HCT116 (cell line): ENCODE results near the gene CFAP53. TPM values are rescaled to one million over a fixed set of nuclear protein-coding genes. Genes with fewer than 3 reads are reported as not detected.

Source experiments
- ATAC-seq: fragments of 200-7000 bp; cut with Tn5 transposase; 2 replicates; pipeline ENCODE4 v1.9.1; 2020; ENCODE audit warnings: mild to moderate bottlenecking, moderate library complexity
- BruUV-seq: library from RNA; stranded (reverse); fragments of 400-500 nt; replicated peaks from 2 replicates; lab custom pipeline; 2021; lab: Mats Ljungman, UMichigan
- CTCF ChIA-PET: fragments of 300-600 bp; sonication (Branson Sonifier 250); formaldehyde crosslinking; loops from one replicate; lab custom pipeline; 2021; ENCODE audit warnings: antibody characterized with exemption; lab: Charles Lee
- POLR2A ChIA-PET: fragments of 300-600, 350-600 bp; sonication (Branson Sonifier 250); formaldehyde crosslinking; loops from one replicate; lab custom pipeline; 2021; ENCODE audit warnings: antibody characterized with exemption; lab: Charles Lee
- RAD21 ChIA-PET, 2 experiments: fragments of 300-600 bp; sonication (Branson Sonifier 250); formaldehyde crosslinking; loops; one replicate each; lab custom pipeline; 2023; ENCODE audit warnings: low total read pairs in 2 of 2; ENCODE audit not compliant: uncharacterized antibody in 2 of 2, unreplicated experiment in 2 of 2, low non-redundant PET in 1 of 2; lab: Charles Lee
- DNase-seq: peaks from one replicate; pipeline ENCODE4 v3.0.0-alpha.2; 2010; ENCODE audit warnings: low read depth, low spot score
- H2AFZ ChIP-seq: fragments of 200-600 bp; shearing (Covaris generic), sonication (generic); 2 replicates; pipeline ENCODE4 v1.6.1; 2017; ENCODE audit warnings: low read depth, mixed run types, mixed read lengths, antibody characterized with exemption, low read length; ENCODE audit not compliant: poor library complexity, severe bottlenecking
- H3K27ac ChIP-seq: 2 replicates; pipeline ENCODE4 v1.5.1; 2012; ENCODE audit warnings: low read depth, low read length
- H3K27me3 ChIP-seq: fragments of 200-600 bp; sonication (generic); 2 replicates; pipeline ENCODE4 v1.6.1; 2016; ENCODE audit warnings: mixed run types, low read length, mixed read lengths; ENCODE audit not compliant: insufficient read depth
- H3K36me3 ChIP-seq, 2 experiments: fragments of 200-500 bp in 1 of 2; fragments of 200-600 bp in 1 of 2; sonication (Bioruptor generic) in 1 of 2; sonication (generic) in 1 of 2; 2 replicates each; pipeline versions ENCODE4 v1.5.1 to v1.6.1; 2014 to 2016; ENCODE audit warnings: low read length in 2 of 2, inconsistent platforms in 1 of 2, mixed read lengths in 1 of 2, mixed run types in 1 of 2; ENCODE audit not compliant: insufficient read depth in 2 of 2, control insufficient read depth in 1 of 2
- H3K4me1 ChIP-seq, 2 experiments: fragments of 200-600 bp in 1 of 2; sonication (generic) in 1 of 2; 2 replicates each; pipeline versions ENCODE4 v1.5.1 to v1.6.1; 2012 to 2017; ENCODE audit warnings: low read length in 2 of 2, inconsistent platforms in 1 of 2, mild to moderate bottlenecking in 1 of 2, mixed read lengths in 1 of 2, mixed run types in 1 of 2, moderate library complexity in 1 of 2; ENCODE audit not compliant: insufficient read depth in 2 of 2, control insufficient read depth in 1 of 2
- H3K4me2 ChIP-seq: fragments of 200-600 bp; sonication (generic); 2 replicates; pipeline ENCODE4 v1.6.1; 2017; ENCODE audit warnings: mixed run types, low read length, mixed read lengths
- H3K4me3 ChIP-seq, 2 experiments: fragments of 200-600 bp in 1 of 2; sonication (generic) in 1 of 2; replicated peaks in 1 of 2; 2 replicates each; pipeline ENCODE4 v1.5.1; 2011 to 2016; ENCODE audit warnings: low read length in 2 of 2, control low read depth in 1 of 2, low read depth in 1 of 2, mild to moderate bottlenecking in 1 of 2, mixed read lengths in 1 of 2, mixed run types in 1 of 2
- H3K79me2 ChIP-seq: fragments of 200-600 bp; sonication (generic); 2 replicates; pipeline ENCODE4 v1.6.1; 2017; ENCODE audit warnings: mild to moderate bottlenecking, mixed run types, low read length, moderate library complexity, mixed read lengths; ENCODE audit not compliant: insufficient read depth
- H3K9ac ChIP-seq: fragments of 200-600 bp; sonication (generic); 2 replicates; pipeline ENCODE4 v1.6.1; 2016; ENCODE audit warnings: low read length, mixed read lengths
- H3K9me2 ChIP-seq: fragments of 200-600 bp; sonication (generic), shearing (Covaris generic); 2 replicates; pipeline ENCODE4 v1.6.1; 2017; ENCODE audit warnings: mixed run types, mild to moderate bottlenecking, moderate library complexity; ENCODE audit not compliant: insufficient read depth
- H3K9me3 ChIP-seq, 2 experiments: fragments of 200-500 bp in 1 of 2; fragments of 200-600 bp in 1 of 2; sonication (Bioruptor generic) in 1 of 2; sonication (generic) in 1 of 2; 2 replicates each; pipeline ENCODE4 v1.6.1; 2014 to 2017; ENCODE audit warnings: low read length in 2 of 2, mixed read lengths in 2 of 2, inconsistent platforms in 1 of 2, low read depth in 1 of 2, mild to moderate bottlenecking in 1 of 2, mixed run types in 1 of 2, moderate library complexity in 1 of 2; ENCODE audit not compliant: control insufficient read depth in 1 of 2, insufficient read depth in 1 of 2
- H4K20me1 ChIP-seq: fragments of 200-600 bp; sonication (generic), shearing (Covaris generic); 2 replicates; pipeline ENCODE4 v1.6.1; 2017; ENCODE audit warnings: mixed run types, mild to moderate bottlenecking, moderate library complexity; ENCODE audit not compliant: insufficient read depth
- EGR1 ChIP-seq: IDR thresholded peaks from 2 replicates; pipeline ENCODE4 v1.6.1; 2012; ENCODE audit warnings: low read depth
- EZH2phosphoT487 ChIP-seq: fragments of 200-600 bp; IDR thresholded peaks from 2 replicates; pipeline ENCODE4 v1.6.1; 2018; ENCODE audit warnings: antibody characterized with exemption, borderline replicate concordance
- POLR2AphosphoS5 ChIP-seq: IDR thresholded peaks from 2 replicates; pipeline ENCODE4 v1.6.1; 2011; ENCODE audit warnings: mild to moderate bottlenecking, low read depth, low read length, moderate library complexity
- RAD21 ChIP-seq: IDR thresholded peaks from 2 replicates; pipeline ENCODE4 v1.6.1; 2012; ENCODE audit warnings: low read depth, mild to moderate bottlenecking
- intact Hi-C: fragments of 100-400 bp; cut with micrococcal nuclease; formaldehyde crosslinking; loops from 2 replicates; pipeline ENCODE4 v1.10.0; 2022
- total RNA-seq: library from RNA; stranded (reverse); gene quantifications from one replicate; pipeline ENCODE4 v1.2.1, GENCODE V29; 2021; ENCODE audit not compliant: unreplicated experiment

The CFAP53 gene
- total RNA-seq, 1 experiment from 2014 or later, result 1.1 TPM

- Histone ChIP-seq H3K27me3 (no peaks in the 10 kb centered on the region), H3K4me1 (peaks cover 5 to 31% of the 10 kb centered on the region in 2 experiments; a peak in 3 of 4 replicates), H3K79me2 (peaks cover 44% of the 10 kb centered on the region), H2AFZ (no peak overlapping the region), H3K9ac (peak overlapping the region; percentile 75), H3K27ac (peak overlapping the region; percentile 77), H3K4me3 (peak overlapping the region; percentile 70 to 100), H3K9me3 (no peaks in the 10 kb centered on the region), H3K9me2 (no peaks in the 10 kb centered on the region), H3K36me3 (peaks cover 22 to 65% of the 10 kb centered on the region in 2 experiments), H3K4me2 (peak overlapping the region; percentile 85), H4K20me1 (no peaks in the 10 kb centered on the region)
- ChIA-PET POLR2A (interaction anchor here (1.0 to 1.6 kb wide), 2 partner anchors 9 to 94 kb away, joined by 3 to 4 read pairs; partner anchors contain the start of gene SKA1), RAD21 (interaction anchor here in 1 of 2 experiments (1.2 kb wide), 1 partner anchor 76 kb away, joined by 3 read pairs; no protein-coding TSS in a partner anchor), CTCF (interaction anchor here (0.9 to 1.4 kb wide), 2 partner anchors 77 kb away, joined by 3 to 7 read pairs; no protein-coding TSS in a partner anchor)
- ATAC-seq (no peak), DNase-seq (no peak)
- intact Hi-C loops, result loop anchor here (10.0 kb wide), 1 partner anchor 786 kb away; the partner anchor contains the start of gene RPL17
- BruUV-seq, result no TSS peak
- TF ChIP-seq RAD21 (no peak), POLR2AphosphoS5 (no peak), EGR1 (no peak), EZH2phosphoT487 (no peak)
Observed at GRCh38 chr18:50280707-50281294, 14.5 kb upstream of the CFAP53 start.

DNA sequence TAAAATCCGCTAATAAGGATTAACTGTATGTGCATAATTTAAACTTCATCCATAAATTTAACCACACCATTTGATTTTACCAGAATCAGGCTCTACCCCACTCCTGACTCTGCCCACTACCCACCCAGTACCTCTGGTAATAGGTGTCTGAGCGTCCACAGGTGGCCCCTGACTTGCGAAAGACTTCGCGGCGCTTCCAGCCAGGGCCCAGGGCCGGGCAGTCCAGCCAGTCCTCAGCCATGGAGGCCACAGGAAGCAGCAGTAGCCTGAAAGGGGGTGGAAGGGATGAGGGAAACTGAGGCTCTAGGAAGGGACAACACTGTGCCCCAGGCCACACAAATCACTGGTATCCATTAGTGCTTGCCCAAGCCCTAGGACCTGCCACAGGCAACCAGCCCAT lies 13.5 kb upstream of the CFAP53 start:
- DNase-seq (no peak), ATAC-seq (no peak)
- H3K4me3 ChIP-seq, result peak overlapping the region; percentile 70 to 100
- no peak overlapping the region for H3K27ac ChIP-seq
- no peaks in the 10 kb centered on the region for H3K9me2 ChIP-seq
- RAD21 ChIA-PET, result no interaction called here
- peak overlapping the region; percentile 85 for H3K4me2 ChIP-seq
- no peaks in the 10 kb centered on the region for H3K9me3 ChIP-seq
- peaks cover 5 to 25% of the 10 kb centered on the region in 2 experiments; a peak in 3 of 4 replicates for H3K4me1 ChIP-seq
- no TSS peak for BruUV-seq
- CTCF ChIA-PET, result no interaction called here
- TF ChIP-seq EZH2phosphoT487, result no peak
- POLR2A ChIA-PET, result no interaction called here
- H3K36me3 ChIP-seq, result peaks cover 25 to 66% of the 10 kb centered on the region in 2 experiments
- H3K9ac ChIP-seq, result no peak overlapping the region
- no peak overlapping the region for H2AFZ ChIP-seq
- peaks cover 39% of the 10 kb centered on the region for H3K79me2 ChIP-seq
- intact Hi-C loops, result loop anchor here (10.0 kb wide), 1 partner anchor 785 kb away; the partner anchor contains the start of gene RPL17
- no peaks in the 10 kb centered on the region for H4K20me1 ChIP-seq
- no peaks in the 10 kb centered on the region for H3K27me3 ChIP-seq
